Measurements from ENCODE around the gene DPP10.

DPP10 gene

DNA sequence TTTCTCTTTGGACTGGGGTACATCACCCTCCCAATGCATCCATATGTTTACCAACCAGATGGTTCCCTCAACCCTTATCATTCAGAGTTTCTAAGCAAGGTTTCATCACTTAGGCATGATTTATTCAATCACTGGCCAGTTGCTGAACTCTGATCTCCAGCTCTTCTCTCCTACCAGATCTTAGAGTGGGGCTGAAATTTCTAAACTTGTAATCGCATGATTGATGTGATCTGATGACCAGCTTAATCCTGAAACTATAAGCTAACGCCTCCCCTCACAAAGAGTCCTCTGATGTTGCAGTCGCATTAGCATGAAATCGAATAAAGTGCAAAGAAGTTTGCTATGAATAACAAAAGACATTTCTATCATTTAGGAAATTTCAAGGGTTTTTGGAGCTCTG, 1082.0 kb downstream of the DPP10 start:
- TF ChIP-seq ZBTB7A (IDR thresholded peaks at IDR 0.05; ENCODE audit: low read depth) (no peak), CREB1 (IDR thresholded peaks at IDR 0.05; ENCODE audit: low read depth) (no peak), EP300 (IDR thresholded peaks at IDR 0.05; ENCODE audit: borderline replicate concordance) (no peak), TEAD4 (IDR thresholded peaks at IDR 0.05) (no peak), RAD21 (IDR thresholded peaks at IDR 0.05; ENCODE audit: low read depth) (no peak), TAF1 (IDR thresholded peaks at IDR 0.05; ENCODE audit: low read depth) (no peak), USF1 (IDR thresholded peaks at IDR 0.05) (no peak), FOXM1 (IDR thresholded peaks at IDR 0.05; ENCODE audit: borderline replicate concordance, low read depth) (no peak), YY1 (IDR thresholded peaks at IDR 0.05; ENCODE audit: low read depth) (no peak), NFIC (IDR thresholded peaks at IDR 0.05) (no peak)
- TF ChIP-seq, protein P1, sequence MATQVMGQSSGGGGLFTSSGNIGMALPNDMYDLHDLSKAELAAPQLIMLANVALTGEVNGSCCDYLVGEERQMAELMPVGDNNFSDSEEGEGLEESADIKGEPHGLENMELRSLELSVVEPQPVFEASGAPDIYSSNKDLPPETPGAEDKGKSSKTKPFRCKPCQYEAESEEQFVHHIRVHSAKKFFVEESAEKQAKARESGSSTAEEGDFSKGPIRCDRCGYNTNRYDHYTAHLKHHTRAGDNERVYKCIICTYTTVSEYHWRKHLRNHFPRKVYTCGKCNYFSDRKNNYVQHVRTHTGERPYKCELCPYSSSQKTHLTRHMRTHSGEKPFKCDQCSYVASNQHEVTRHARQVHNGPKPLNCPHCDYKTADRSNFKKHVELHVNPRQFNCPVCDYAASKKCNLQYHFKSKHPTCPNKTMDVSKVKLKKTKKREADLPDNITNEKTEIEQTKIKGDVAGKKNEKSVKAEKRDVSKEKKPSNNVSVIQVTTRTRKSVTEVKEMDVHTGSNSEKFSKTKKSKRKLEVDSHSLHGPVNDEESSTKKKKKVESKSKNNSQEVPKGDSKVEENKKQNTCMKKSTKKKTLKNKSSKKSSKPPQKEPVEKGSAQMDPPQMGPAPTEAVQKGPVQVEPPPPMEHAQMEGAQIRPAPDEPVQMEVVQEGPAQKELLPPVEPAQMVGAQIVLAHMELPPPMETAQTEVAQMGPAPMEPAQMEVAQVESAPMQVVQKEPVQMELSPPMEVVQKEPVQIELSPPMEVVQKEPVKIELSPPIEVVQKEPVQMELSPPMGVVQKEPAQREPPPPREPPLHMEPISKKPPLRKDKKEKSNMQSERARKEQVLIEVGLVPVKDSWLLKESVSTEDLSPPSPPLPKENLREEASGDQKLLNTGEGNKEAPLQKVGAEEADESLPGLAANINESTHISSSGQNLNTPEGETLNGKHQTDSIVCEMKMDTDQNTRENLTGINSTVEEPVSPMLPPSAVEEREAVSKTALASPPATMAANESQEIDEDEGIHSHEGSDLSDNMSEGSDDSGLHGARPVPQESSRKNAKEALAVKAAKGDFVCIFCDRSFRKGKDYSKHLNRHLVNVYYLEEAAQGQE (IDR thresholded peaks at IDR 0.05; ENCODE audit: low read depth) = no peak

DNA sequence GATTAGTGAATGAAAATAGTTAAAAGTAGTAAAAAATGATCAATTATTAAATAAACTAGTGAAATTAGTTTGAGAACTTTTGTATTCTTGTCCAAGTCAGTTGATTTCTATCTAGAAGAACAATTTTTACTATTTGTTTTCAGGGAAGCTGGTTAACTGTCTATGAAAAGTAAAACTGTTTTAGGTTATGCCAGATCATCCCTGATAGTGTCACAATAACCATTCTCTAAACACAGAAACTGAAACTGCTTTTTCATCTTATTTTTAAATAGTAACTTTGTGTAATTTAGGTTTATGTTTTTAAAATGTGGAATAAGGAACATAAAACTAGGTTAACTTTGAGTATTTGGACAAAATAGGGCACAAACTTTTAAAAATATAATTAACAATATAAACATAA, 1087.2 kb downstream of the DPP10 start:
- TF ChIP-seq NFIC (IDR thresholded peaks at IDR 0.05) (no peak), CREB1 (IDR thresholded peaks at IDR 0.05; ENCODE audit: low read depth) (no peak), TEAD4 (IDR thresholded peaks at IDR 0.05) (no peak), TCF12 (IDR thresholded peaks at IDR 0.05; ENCODE audit: low read depth) (no peak), FOXM1 (IDR thresholded peaks at IDR 0.05; ENCODE audit: borderline replicate concordance, low read depth) (no peak), USF1 (IDR thresholded peaks at IDR 0.05) (no peak), YY1 (IDR thresholded peaks at IDR 0.05; ENCODE audit: low read depth) (no peak), EP300 (IDR thresholded peaks at IDR 0.05; ENCODE audit: borderline replicate concordance) (no peak), MAX (IDR thresholded peaks at IDR 0.05) (no peak), ZBTB7A (IDR thresholded peaks at IDR 0.05; ENCODE audit: low read depth) (no peak), RAD21 (IDR thresholded peaks at IDR 0.05; ENCODE audit: low read depth) (no peak), TAF1 (IDR thresholded peaks at IDR 0.05; ENCODE audit: low read depth) (no peak), EGR1 (IDR thresholded peaks at IDR 0.05) (no peak)
- TF ChIP-seq, protein P1 (IDR thresholded peaks at IDR 0.05; ENCODE audit: low read depth) = no peak

GRCh38 chr2:115533081-115533480, 1090.6 kb downstream of the DPP10 start:
- TF ChIP-seq CREB1 (IDR thresholded peaks at IDR 0.05; ENCODE audit: low read depth) = no peak
- no peak for TF ChIP-seq RAD21 (IDR thresholded peaks at IDR 0.05; ENCODE audit: low read depth)
- TF ChIP-seq FOXM1 (IDR thresholded peaks at IDR 0.05; ENCODE audit: borderline replicate concordance, low read depth) = no peak
- no peak for TF ChIP-seq MAX (IDR thresholded peaks at IDR 0.05)
- no peak for TF ChIP-seq CEBPB (IDR thresholded peaks at IDR 0.05)
- no peak for TF ChIP-seq EGR1 (IDR thresholded peaks at IDR 0.05)
- no peak for TF ChIP-seq TAF1 (IDR thresholded peaks at IDR 0.05; ENCODE audit: low read depth)
- no peak for TF ChIP-seq TEAD4 (IDR thresholded peaks at IDR 0.05)
- TF ChIP-seq YY1 (IDR thresholded peaks at IDR 0.05; ENCODE audit: low read depth) = no peak
- TF ChIP-seq TCF12 (IDR thresholded peaks at IDR 0.05; ENCODE audit: low read depth) = no peak
- TF ChIP-seq EP300 (IDR thresholded peaks at IDR 0.05; ENCODE audit: borderline replicate concordance) = no peak
- TF ChIP-seq ZBTB7A (IDR thresholded peaks at IDR 0.05; ENCODE audit: low read depth) = no peak
- TF ChIP-seq NFIC (IDR thresholded peaks at IDR 0.05) = no peak
- no peak for TF ChIP-seq USF1 (IDR thresholded peaks at IDR 0.05)

DNA sequence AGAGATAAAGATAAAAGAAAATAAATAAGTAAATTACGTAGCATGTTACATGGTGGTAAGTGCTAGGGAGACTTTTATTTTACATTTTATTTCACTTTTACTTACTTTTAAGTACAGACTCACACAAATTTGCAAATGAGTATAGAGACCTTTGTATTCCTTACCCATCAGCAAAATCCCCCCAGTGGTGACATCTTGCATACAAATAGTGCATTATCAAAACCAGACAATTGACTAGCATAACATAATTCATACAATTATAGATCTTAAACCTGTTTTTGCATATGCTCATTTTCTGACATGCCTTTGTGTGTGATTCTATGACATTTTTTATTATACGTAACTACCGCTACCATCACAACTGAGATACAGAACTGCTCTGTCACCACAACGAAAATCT, 1099.4 kb downstream of the DPP10 start:
- TF ChIP-seq NFIC (IDR thresholded peaks at IDR 0.05) (no peak), USF1 (IDR thresholded peaks at IDR 0.05) (no peak), YY1 (IDR thresholded peaks at IDR 0.05; ENCODE audit: low read depth) (no peak), RAD21 (IDR thresholded peaks at IDR 0.05; ENCODE audit: low read depth) (no peak), TCF12 (IDR thresholded peaks at IDR 0.05; ENCODE audit: low read depth) (no peak), TEAD4 (IDR thresholded peaks at IDR 0.05) (no peak), ZBTB7A (IDR thresholded peaks at IDR 0.05; ENCODE audit: low read depth) (no peak), MAX (IDR thresholded peaks at IDR 0.05) (no peak), TAF1 (IDR thresholded peaks at IDR 0.05; ENCODE audit: low read depth) (no peak), EGR1 (IDR thresholded peaks at IDR 0.05) (no peak), CREB1 (IDR thresholded peaks at IDR 0.05; ENCODE audit: low read depth) (no peak), CEBPB (IDR thresholded peaks at IDR 0.05) (no peak), EP300 (IDR thresholded peaks at IDR 0.05; ENCODE audit: borderline replicate concordance) (no peak), FOXM1 (IDR thresholded peaks at IDR 0.05; ENCODE audit: borderline replicate concordance, low read depth) (no peak)
- TF ChIP-seq, protein P1 (IDR thresholded peaks at IDR 0.05; ENCODE audit: low read depth) = no peak

Data from Ishikawa (cell line).